ENCODE measurements around the gene C1D. TPM values are rescaled to one million over a fixed set of nuclear protein-coding genes. Genes with fewer than 3 reads are reported as not detected.

The C1D gene
- total RNA-seq, 4 donors from 2014 or later = 2.2 to 71.8 (median 30.5) TPM

GRCh38 chr2:68104111-68104835, 41.5 kb upstream of the C1D start:
- Histone ChIP-seq H3K27ac (no peak overlapping the region), H3K4me1 (no peaks in the 10 kb centered on the region), H3K36me3 (no peaks in the 10 kb centered on the region), H3K4me3 (no peak overlapping the region), H3K27me3 (no peaks in the 10 kb centered on the region), H3K9me3 (peaks cover 0 to 6% of the 10 kb centered on the region in 2 donors)
- intact Hi-C loops (cut with DNase I; ENCODE audit: low total_unique reads) (no loop called here), in situ Hi-C loops (cut with MboI; ENCODE audit: low pct_ligation_motif_present in 1 of 4, low pct_unique_long_range_greater_than_20kb in 1 of 4, low sequenced_read_pairs in 3 of 4) (loop anchor here in 1 of 4 donors (25.0 kb wide), 1 partner anchor 333 kb away; no protein-coding TSS in a partner anchor)
- TF ChIP-seq CTCF (IDR thresholded peaks at IDR 0.05) (no peak), POLR2AphosphoS5 (IDR thresholded peaks at IDR 0.05) (no peak), EP300 (IDR thresholded peaks at IDR 0.05; ENCODE audit: low read depth) (no peak), POLR2A (IDR thresholded peaks at IDR 0.05) (no peak)
- WGBS, 2 donors (ENCODE audit: low coverage in 1 of 2) = 67 to 75% methylated on average over 4 of the region's 4 CpGs
- no peak for DNase-seq

GRCh38 chr2:68103709-68104055, 40.9 kb upstream of the C1D start:
- H3K27me3 ChIP-seq = no peaks in the 10 kb centered on the region
- no peak for DNase-seq

GRCh38 chr2:68103030-68103708, 40.4 kb upstream of the C1D start:
- Histone ChIP-seq H3K27ac (no peak overlapping the region), H3K4me3 (no peak overlapping the region), H3K27me3 (no peaks in the 10 kb centered on the region), H3K9me3 (peaks cover 0 to 6% of the 10 kb centered on the region in 2 donors), H3K36me3 (no peaks in the 10 kb centered on the region), H3K4me1 (no peaks in the 10 kb centered on the region)
- no peak for DNase-seq
- TF ChIP-seq EP300 (IDR thresholded peaks at IDR 0.05; ENCODE audit: low read depth) = no peak
- no peak for TF ChIP-seq POLR2AphosphoS5 (IDR thresholded peaks at IDR 0.05)
- no peak for TF ChIP-seq CTCF (IDR thresholded peaks at IDR 0.05)
- TF ChIP-seq POLR2A (IDR thresholded peaks at IDR 0.05) = no peak
- in situ Hi-C loops (cut with MboI; ENCODE audit: low pct_ligation_motif_present in 1 of 4, low pct_unique_long_range_greater_than_20kb in 1 of 4, low sequenced_read_pairs in 3 of 4) (loop anchor here in 1 of 4 donors (25.0 kb wide), 1 partner anchor 334 kb away; no protein-coding TSS in a partner anchor), intact Hi-C loops (cut with DNase I; ENCODE audit: low total_unique reads) (no loop called here)
- 83% methylated on average over 3 to 4 of the region's 4 CpGs for WGBS, 2 donors (ENCODE audit: low coverage in 1 of 2)

More at GRCh38 chr2:68103709-68104055, 40.9 kb upstream of the C1D start:
- Histone ChIP-seq H3K9me3 (peaks cover 0 to 6% of the 10 kb centered on the region in 2 donors), H3K4me1 (no peaks in the 10 kb centered on the region), H3K36me3 (no peaks in the 10 kb centered on the region), H3K4me3 (no peak overlapping the region), H3K27ac (no peak overlapping the region)
- intact Hi-C loops (cut with DNase I; ENCODE audit: low total_unique reads) = no loop called here
- in situ Hi-C loops (cut with MboI; ENCODE audit: low pct_ligation_motif_present in 1 of 4, low pct_unique_long_range_greater_than_20kb in 1 of 4, low sequenced_read_pairs in 3 of 4) = loop anchor here in 1 of 4 donors (25.0 kb wide), 1 partner anchor 334 kb away; no protein-coding TSS in a partner anchor
- TF ChIP-seq POLR2A (IDR thresholded peaks at IDR 0.05) = no peak
- no peak for TF ChIP-seq CTCF (IDR thresholded peaks at IDR 0.05)
- no peak for TF ChIP-seq POLR2AphosphoS5 (IDR thresholded peaks at IDR 0.05)
- TF ChIP-seq EP300 (IDR thresholded peaks at IDR 0.05; ENCODE audit: low read depth) = no peak

GRCh38 chr2:68100189-68100588, 37.4 kb upstream of the C1D start:
- intact Hi-C loops (cut with DNase I; ENCODE audit: low total_unique reads) (no loop called here), in situ Hi-C loops (cut with MboI; ENCODE audit: low pct_ligation_motif_present in 1 of 4, low pct_unique_long_range_greater_than_20kb in 1 of 4, low sequenced_read_pairs in 3 of 4) (loop anchor here in 1 of 4 donors (25.0 kb wide), 1 partner anchor 337 kb away; no protein-coding TSS in a partner anchor)
- no peaks in the 10 kb centered on the region for H3K9me3 ChIP-seq
- H3K4me1 ChIP-seq = no peaks in the 10 kb centered on the region
- H3K27me3 ChIP-seq = no peaks in the 10 kb centered on the region
- no peaks in the 10 kb centered on the region for H3K36me3 ChIP-seq
- WGBS, 2 donors (ENCODE audit: low coverage in 1 of 2) = 68 to 80% methylated on average over 1 of the region's 1 CpG
- no peak overlapping the region for H3K27ac ChIP-seq
- no peak for DNase-seq
- TF ChIP-seq EP300 (IDR thresholded peaks at IDR 0.05; ENCODE audit: low read depth) (no peak), POLR2A (IDR thresholded peaks at IDR 0.05) (no peak), POLR2AphosphoS5 (IDR thresholded peaks at IDR 0.05) (no peak), CTCF (IDR thresholded peaks at IDR 0.05) (no peak)
- no peak overlapping the region for H3K4me3 ChIP-seq
